Trophoblast cell (in vitro differentiated cells and primary cell): ENCODE results near the gene KCNN4.

Source experiments
- DNase-seq, 2 donors: peaks; one replicate each; pipeline ENCODE4 v3.0.0-alpha.2; 2016
- H2AFZ ChIP-seq: 2 replicates; pipeline ENCODE4 v1.6.1; 2013; ENCODE audit warnings: low read length, moderate library complexity, mild to moderate bottlenecking; ENCODE audit not compliant: insufficient read depth, poor library complexity
- H2AK5ac ChIP-seq: 2 replicates; pipeline ENCODE4 v1.6.1; 2013; ENCODE audit warnings: mild to moderate bottlenecking, low read length
- H2BK120ac ChIP-seq: 2 replicates; pipeline ENCODE4 v1.6.1; 2013; ENCODE audit warnings: low read length, mild to moderate bottlenecking, moderate library complexity; ENCODE audit not compliant: insufficient read depth, poor library complexity
- H2BK12ac ChIP-seq: 2 replicates; pipeline ENCODE4 v1.6.1; 2013; ENCODE audit warnings: mild to moderate bottlenecking, low read length, moderate library complexity
- H2BK5ac ChIP-seq: 2 replicates; pipeline ENCODE4 v1.6.1; 2013; ENCODE audit warnings: low read length, low read depth, moderate library complexity, mild to moderate bottlenecking; ENCODE audit not compliant: poor library complexity
- H3K14ac ChIP-seq: 2 replicates; pipeline ENCODE4 v1.6.1; 2013; ENCODE audit warnings: mild to moderate bottlenecking, low read length
- H3K18ac ChIP-seq: 2 replicates; pipeline ENCODE4 v1.6.1; 2013; ENCODE audit warnings: mild to moderate bottlenecking, low read length
- H3K23ac ChIP-seq: 2 replicates; pipeline ENCODE4 v1.6.1; 2013; ENCODE audit warnings: low read length
- H3K27ac ChIP-seq: 2 replicates; pipeline ENCODE4 v1.5.1; 2013; ENCODE audit warnings: low read depth, mild to moderate bottlenecking, inconsistent platforms, low read length, moderate library complexity
- H3K27me3 ChIP-seq: 2 replicates; pipeline ENCODE4 v1.6.1; 2013; ENCODE audit warnings: inconsistent platforms, mild to moderate bottlenecking, low read length, moderate library complexity; ENCODE audit not compliant: insufficient read depth
- H3K36me3 ChIP-seq, 2 experiments: 1 replicate in 1 of 2; 2 replicates in 1 of 2; pipeline ENCODE4 v1.6.1; 2013; ENCODE audit warnings: low read length in 2 of 2, mild to moderate bottlenecking in 2 of 2, moderate library complexity in 1 of 2; ENCODE audit not compliant: insufficient read depth in 2 of 2, control insufficient read depth in 1 of 2
- H3K4ac ChIP-seq: 2 replicates; pipeline ENCODE4 v1.6.1; 2013; ENCODE audit warnings: low read depth, mild to moderate bottlenecking, low read length, moderate library complexity
- H3K4me1 ChIP-seq, 2 experiments: 1 replicate in 1 of 2; 2 replicates in 1 of 2; pipeline ENCODE4 v1.6.1; 2013; ENCODE audit warnings: low read length in 2 of 2, mild to moderate bottlenecking in 2 of 2, moderate library complexity in 1 of 2; ENCODE audit not compliant: insufficient read depth in 2 of 2, control insufficient read depth in 1 of 2
- H3K4me2 ChIP-seq: 2 replicates; pipeline ENCODE4 v1.6.1; 2013; ENCODE audit warnings: inconsistent platforms, mild to moderate bottlenecking, low read length, moderate library complexity
- H3K4me3 ChIP-seq: 2 replicates; pipeline ENCODE4 v1.5.1; 2013; ENCODE audit warnings: mild to moderate bottlenecking, low read depth, low read length, inconsistent platforms
- H3K79me1 ChIP-seq: one replicate; pipeline ENCODE4 v1.6.1; 2013; ENCODE audit warnings: low read length
- H3K79me2 ChIP-seq: 2 replicates; pipeline ENCODE4 v1.6.1; 2013; ENCODE audit warnings: low read length, mild to moderate bottlenecking; ENCODE audit not compliant: control insufficient read depth, insufficient read depth, poor library complexity
- H3K9ac ChIP-seq: 2 replicates; pipeline ENCODE4 v1.6.1; 2013; ENCODE audit warnings: mild to moderate bottlenecking, low read length
- H3K9me3 ChIP-seq: 2 replicates; pipeline ENCODE4 v1.6.1; 2013; ENCODE audit warnings: low read depth, mild to moderate bottlenecking, control low read depth, inconsistent platforms, low read length; ENCODE audit not compliant: insufficient read depth
- H4K12ac ChIP-seq: 2 replicates; pipeline ENCODE4 v1.6.1; 2013; ENCODE audit warnings: low read depth, mild to moderate bottlenecking, low read length, moderate library complexity
- H4K8ac ChIP-seq: 2 replicates; pipeline ENCODE4 v1.6.1; 2013; ENCODE audit warnings: low read depth, mild to moderate bottlenecking, low read length, moderate library complexity
- H4K91ac ChIP-seq: one replicate; pipeline ENCODE4 v1.6.1; 2013; ENCODE audit warnings: low read depth, mild to moderate bottlenecking, low read length, moderate library complexity
- WGBS: extraction: QIAGEN DNeasy Blood & Tissue Kit; methylation state at CpG from one replicate; pipeline ENCODE4 v1.1.7; 2013; ENCODE audit warnings: missing lambda C conversion rate; ENCODE audit not compliant: insufficient read length, insufficient coverage; ENCODE audit errors: extremely low coverage; 5-methylcytosine and 5-hydroxymethylcytosine counted together

KCNN4 gene

DNA sequence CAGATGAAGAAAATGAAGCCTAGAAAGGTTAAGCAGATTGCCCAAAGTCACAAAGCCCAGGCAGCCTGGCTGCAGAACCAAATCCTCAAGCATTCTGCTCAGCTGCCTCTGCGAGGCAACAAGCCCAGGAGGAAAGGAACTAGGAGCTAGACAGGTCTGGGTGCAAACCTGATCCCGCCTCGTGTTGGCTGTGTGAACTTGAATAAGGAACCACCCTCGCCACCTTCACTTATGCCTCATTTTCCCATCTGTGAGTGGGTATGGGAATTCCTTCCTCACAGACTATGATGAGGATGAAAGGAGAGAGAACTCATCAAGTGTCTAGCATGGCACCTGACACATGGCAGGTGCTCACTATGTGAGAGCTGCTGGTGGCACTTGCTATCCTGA is 32.6 kb downstream of the KCNN4 start:
- Histone ChIP-seq H3K4ac (no peak overlapping the region), H3K14ac (no peak overlapping the region), H3K27ac (no peak overlapping the region), H3K27me3 (no peaks in the 10 kb centered on the region), H3K18ac (peak overlapping the region; percentile 48), H2AFZ (no peak overlapping the region), H3K4me2 (no peak overlapping the region), H4K8ac (no peak overlapping the region), H2BK120ac (no peak overlapping the region), H3K4me1 (peaks cover 15 to 25% of the 10 kb centered on the region in 2 experiments), H4K91ac (peak overlapping the region; percentile 29), H2BK12ac (peak overlapping the region; percentile 35), H3K23ac (no peak overlapping the region), H2AK5ac (no peak overlapping the region), H3K9me3 (no peaks in the 10 kb centered on the region), H3K79me2 (no peaks in the 10 kb centered on the region), H3K9ac (no peak overlapping the region), H3K79me1 (peaks cover 12% of the 10 kb centered on the region), H2BK5ac (no peak overlapping the region), H3K4me3 (no peak overlapping the region), H3K36me3 (peaks cover 43 to 57% of the 10 kb centered on the region in 2 experiments), H4K12ac (no peak overlapping the region)
- no peak for DNase-seq
- WGBS, result no CpG with 5 or more reads among the region's 4 CpGs

DNA sequence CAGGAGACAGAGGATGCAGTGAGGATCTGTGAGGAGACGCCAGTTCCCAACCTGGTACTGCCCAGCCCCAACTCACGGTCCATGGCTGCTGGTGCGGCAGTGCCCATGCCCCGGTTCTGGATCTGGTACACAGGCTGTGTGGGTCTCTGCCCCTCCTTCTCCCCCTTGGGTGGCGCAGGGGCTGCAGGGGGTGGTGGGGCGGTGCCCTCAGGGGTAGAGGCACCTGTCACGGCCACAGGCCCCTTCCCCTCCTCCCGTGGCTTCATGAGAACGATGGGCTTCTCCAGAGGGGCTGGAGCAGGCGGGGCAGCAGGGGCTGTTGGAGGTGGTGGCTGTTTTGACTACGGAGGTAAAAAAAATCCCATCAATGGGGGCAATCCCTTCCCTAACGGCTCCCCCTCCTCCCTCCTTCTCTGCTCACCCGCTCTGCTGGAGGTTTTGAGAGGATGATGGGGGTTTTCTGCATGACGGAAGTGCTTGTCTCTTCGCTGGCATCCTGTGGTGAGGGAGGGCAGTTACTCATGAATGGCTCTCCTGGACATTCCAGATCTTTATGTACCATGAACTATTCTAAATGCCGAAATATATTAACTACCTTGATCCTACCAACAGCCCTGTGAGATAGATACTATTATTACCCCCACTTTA is 33.1 kb downstream of the KCNN4 start:
- H3K27me3 ChIP-seq, result no peaks in the 10 kb centered on the region
- no peak overlapping the region for H3K4me3 ChIP-seq
- no peak overlapping the region for H3K4ac ChIP-seq
- H2AK5ac ChIP-seq, result no peak overlapping the region
- H3K79me1 ChIP-seq, result peaks cover 11% of the 10 kb centered on the region
- no peak overlapping the region for H3K18ac ChIP-seq
- H3K9ac ChIP-seq, result no peak overlapping the region
- H3K9me3 ChIP-seq, result no peaks in the 10 kb centered on the region
- no peak overlapping the region for H2BK120ac ChIP-seq
- no peak for DNase-seq
- H4K91ac ChIP-seq, result no peak overlapping the region
- no peak overlapping the region for H3K27ac ChIP-seq
- no peak overlapping the region for H4K8ac ChIP-seq
- no peak overlapping the region for H3K14ac ChIP-seq
- H2AFZ ChIP-seq, result no peak overlapping the region
- no peak overlapping the region for H3K23ac ChIP-seq
- no peak overlapping the region for H2BK12ac ChIP-seq
- no CpG with 5 or more reads among the region's 16 CpGs for WGBS
- peaks cover 15 to 24% of the 10 kb centered on the region in 2 experiments for H3K4me1 ChIP-seq
- no peak overlapping the region for H2BK5ac ChIP-seq
- no peaks in the 10 kb centered on the region for H3K79me2 ChIP-seq
- peaks cover 45 to 61% of the 10 kb centered on the region in 2 experiments for H3K36me3 ChIP-seq
- H4K12ac ChIP-seq, result no peak overlapping the region
- H3K4me2 ChIP-seq, result no peak overlapping the region

GRCh38 chr19:43743059-43743458 is 37.7 kb downstream of the KCNN4 start:
- Histone ChIP-seq H3K4me2 (no peak overlapping the region), H3K79me2 (no peaks in the 10 kb centered on the region), H4K12ac (no peak overlapping the region), H3K14ac (no peak overlapping the region), H3K18ac (no peak overlapping the region), H4K8ac (no peak overlapping the region), H2BK120ac (no peak overlapping the region), H2BK5ac (no peak overlapping the region), H3K4me1 (peaks cover 11% of the 10 kb centered on the region in 2 experiments), H3K27ac (no peak overlapping the region), H3K27me3 (no peaks in the 10 kb centered on the region), H4K91ac (no peak overlapping the region), H3K36me3 (peaks cover 56 to 65% of the 10 kb centered on the region in 2 experiments), H3K79me1 (peaks cover 5% of the 10 kb centered on the region), H3K4ac (no peak overlapping the region), H2BK12ac (no peak overlapping the region), H2AFZ (no peak overlapping the region), H3K9ac (no peak overlapping the region), H3K9me3 (no peaks in the 10 kb centered on the region), H3K4me3 (no peak overlapping the region), H2AK5ac (no peak overlapping the region), H3K23ac (no peak overlapping the region)
- DNase-seq, result no peak
- WGBS, result no CpG with 5 or more reads among the region's 3 CpGs

DNA sequence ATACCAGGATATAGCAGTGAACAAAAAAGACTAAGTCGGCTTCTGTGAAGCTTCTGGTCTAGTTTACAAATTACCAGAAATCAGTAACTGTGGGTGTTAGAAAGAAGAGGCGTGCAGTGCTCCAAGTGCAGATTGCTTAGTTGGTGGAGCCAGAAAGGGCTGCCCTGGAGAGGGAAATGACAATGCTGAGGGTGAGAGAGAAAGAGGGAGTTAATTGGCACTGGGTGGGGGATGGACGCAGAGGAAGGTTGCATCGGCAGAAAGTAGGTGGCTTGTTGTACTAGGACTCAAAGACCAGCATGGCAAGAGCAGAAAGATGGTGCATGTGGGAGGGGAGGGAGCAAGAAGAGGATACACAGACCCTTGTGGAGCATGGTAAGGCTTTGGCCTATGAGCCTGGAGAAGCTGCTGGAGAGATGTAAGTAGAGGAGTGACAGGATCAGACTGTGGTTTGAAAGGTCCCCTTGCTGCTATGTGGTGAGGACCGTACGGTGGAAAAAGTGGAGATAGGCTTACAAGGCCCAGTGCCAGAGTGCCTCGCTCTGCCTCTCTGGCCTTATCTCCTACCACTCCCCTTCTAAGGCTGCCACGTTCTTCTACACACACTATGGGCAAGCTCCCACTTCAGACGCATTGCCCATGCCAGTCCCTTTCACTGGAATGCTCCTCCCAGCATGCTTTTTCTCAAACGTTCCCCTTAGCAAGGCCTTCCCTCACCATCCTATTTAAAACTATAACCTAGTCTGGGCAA is 39.5 kb downstream of the KCNN4 start:
- H3K18ac ChIP-seq, result no peak overlapping the region
- no peak overlapping the region for H3K4me2 ChIP-seq
- H3K79me1 ChIP-seq, result peaks cover 5% of the 10 kb centered on the region
- H3K4ac ChIP-seq, result no peak overlapping the region
- no peak overlapping the region for H3K23ac ChIP-seq
- H2AFZ ChIP-seq, result no peak overlapping the region
- no peak overlapping the region for H2BK5ac ChIP-seq
- H3K27me3 ChIP-seq, result no peaks in the 10 kb centered on the region
- no peak overlapping the region for H3K4me3 ChIP-seq
- no peak for DNase-seq
- no peak overlapping the region for H4K12ac ChIP-seq
- H3K36me3 ChIP-seq, result peaks cover 56 to 63% of the 10 kb centered on the region in 2 experiments
- H2BK120ac ChIP-seq, result no peak overlapping the region
- no peak overlapping the region for H2BK12ac ChIP-seq
- peaks cover 11% of the 10 kb centered on the region in 2 experiments for H3K4me1 ChIP-seq
- no peaks in the 10 kb centered on the region for H3K9me3 ChIP-seq
- WGBS, result no CpG with 5 or more reads among the region's 10 CpGs
- H4K8ac ChIP-seq, result no peak overlapping the region
- no peaks in the 10 kb centered on the region for H3K79me2 ChIP-seq
- no peak overlapping the region for H3K9ac ChIP-seq
- no peak overlapping the region for H2AK5ac ChIP-seq
- no peak overlapping the region for H4K91ac ChIP-seq
- H3K27ac ChIP-seq, result no peak overlapping the region
- no peak overlapping the region for H3K14ac ChIP-seq
